NCI-H2081 (cell line): ENCODE measurements around the gene PHACTR4.
"Not testable (repeated sequence)": the region's sequence is repeated elsewhere in the genome, so short reads cannot be mapped to it uniquely, and the experiment has no call there.

Source experiments
- DNase-seq, 2 experiments: peaks; one replicate each; lab custom pipeline; 2025; lab: John Stamatoyannopoulos, UW

The PHACTR4 gene

GRCh38 chr1:28503117-28503516 is 133.6 kb downstream of the PHACTR4 start:
- DNase-seq, result no peak

DNA sequence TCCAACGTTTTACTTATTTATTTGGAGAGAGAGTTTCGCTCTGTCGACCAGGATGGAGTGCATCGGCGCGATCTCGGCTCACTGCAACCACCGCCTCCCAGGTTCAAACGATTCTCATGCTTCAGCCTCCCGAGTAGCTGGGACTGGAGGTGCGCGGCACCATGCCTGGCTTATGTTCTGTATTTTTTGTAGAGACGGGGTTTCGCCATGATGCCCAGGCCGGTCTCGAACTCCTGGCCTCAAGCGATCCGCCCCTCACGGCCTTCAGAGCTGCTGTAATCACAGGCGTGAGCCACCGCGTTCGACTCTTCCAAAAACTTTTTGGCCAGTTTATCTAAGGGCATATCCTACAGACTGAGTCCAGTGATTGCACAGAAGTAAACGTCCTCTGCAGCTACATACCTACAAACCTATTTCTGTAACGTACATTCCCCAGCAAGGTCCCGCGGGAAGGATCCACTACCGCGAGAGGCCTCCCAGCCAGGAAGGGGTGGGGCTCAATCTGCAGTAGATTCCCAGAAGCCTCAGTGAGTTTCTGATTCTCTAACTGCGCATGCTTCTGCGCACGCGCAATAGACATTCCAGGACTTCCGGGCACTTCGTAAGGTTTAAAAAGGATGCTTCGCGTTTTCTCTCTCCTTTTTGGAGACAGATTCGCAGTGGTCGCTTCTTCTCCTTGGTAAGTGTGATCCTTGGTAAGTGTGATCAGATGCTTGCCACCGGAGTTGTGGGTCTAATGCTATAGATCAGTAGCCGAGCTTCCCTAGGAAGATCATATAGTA is 136.1 kb downstream of the PHACTR4 start, which contains the start of gene RCC1:
Gene RCC1 (plus strand): TSS at position 638 of the 782 bp plus-strand sequence. CDS start 23,824 bp downstream, outside the sequence.
- DNase-seq, result peak; percentile 98 to 99

DNA sequence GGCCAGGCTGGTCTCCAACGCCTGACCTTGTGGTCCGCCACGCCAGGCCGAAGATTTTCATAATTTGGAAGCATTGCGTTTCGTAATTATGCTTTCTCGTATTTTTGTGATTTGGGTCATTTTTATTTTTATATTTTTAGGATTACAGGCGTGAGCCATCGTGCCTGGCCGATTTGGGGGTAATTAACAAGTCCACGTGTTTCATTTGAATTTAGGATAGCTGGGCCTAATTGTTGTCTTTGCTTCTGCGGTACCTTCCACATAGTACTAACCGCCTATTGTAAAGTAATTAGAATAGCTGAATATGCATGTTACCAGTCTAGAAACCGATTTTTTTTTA is 137.3 kb downstream of the PHACTR4 start:
- no peak for DNase-seq

- DNase-seq, result no peak
Observed at GRCh38 chr1:28507247-28507645, 137.7 kb downstream of the PHACTR4 start.

- DNase-seq, result no peak
Observed at GRCh38 chr1:28507646-28508434, 138.3 kb downstream of the PHACTR4 start.

DNA sequence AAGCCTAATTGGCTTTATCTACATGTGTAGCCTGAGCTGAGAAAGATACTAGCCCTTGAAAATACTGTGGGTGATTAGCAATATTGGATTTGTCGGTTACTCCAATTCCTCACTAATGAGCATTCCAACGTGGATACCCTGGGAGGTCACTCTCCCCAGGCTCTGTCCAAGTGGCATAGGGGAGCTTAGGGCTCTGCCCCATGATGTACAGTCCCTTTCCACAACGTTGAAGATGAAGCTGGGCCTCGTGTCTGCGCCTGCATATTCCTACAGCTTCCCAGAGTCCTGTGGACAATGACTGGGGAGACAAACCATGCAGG is 138.9 kb downstream of the PHACTR4 start:
- DNase-seq, result no peak

DNA sequence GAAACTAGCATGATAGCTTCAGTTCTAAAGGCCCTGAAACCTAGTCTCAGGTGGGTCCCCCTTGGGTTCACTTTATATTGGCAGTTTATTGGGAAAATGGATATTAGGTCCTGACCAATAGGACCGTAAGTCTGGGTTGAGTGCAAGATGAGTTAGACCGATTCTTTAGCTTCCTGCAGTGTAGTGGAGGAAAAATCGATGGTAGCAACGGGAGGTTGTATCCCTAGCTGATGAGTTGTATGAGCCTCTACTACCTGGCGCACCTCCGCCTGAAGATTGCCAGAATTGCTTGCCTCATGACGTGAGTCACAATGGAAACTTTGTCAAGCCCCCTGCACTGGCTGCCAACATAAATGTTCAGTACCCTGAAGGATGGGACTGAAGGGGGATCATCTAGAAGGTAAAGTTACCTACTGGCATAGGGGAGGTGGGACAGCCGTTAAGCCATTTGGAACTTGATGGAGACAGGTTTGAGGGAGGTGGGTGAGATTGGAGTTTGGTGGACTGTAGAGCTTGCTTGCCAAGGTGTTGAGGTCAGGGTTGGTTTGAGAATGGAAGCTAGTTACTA is 140.2 kb downstream of the PHACTR4 start:
- peak in 1 of 2 experiments; percentile 14 for DNase-seq

DNA sequence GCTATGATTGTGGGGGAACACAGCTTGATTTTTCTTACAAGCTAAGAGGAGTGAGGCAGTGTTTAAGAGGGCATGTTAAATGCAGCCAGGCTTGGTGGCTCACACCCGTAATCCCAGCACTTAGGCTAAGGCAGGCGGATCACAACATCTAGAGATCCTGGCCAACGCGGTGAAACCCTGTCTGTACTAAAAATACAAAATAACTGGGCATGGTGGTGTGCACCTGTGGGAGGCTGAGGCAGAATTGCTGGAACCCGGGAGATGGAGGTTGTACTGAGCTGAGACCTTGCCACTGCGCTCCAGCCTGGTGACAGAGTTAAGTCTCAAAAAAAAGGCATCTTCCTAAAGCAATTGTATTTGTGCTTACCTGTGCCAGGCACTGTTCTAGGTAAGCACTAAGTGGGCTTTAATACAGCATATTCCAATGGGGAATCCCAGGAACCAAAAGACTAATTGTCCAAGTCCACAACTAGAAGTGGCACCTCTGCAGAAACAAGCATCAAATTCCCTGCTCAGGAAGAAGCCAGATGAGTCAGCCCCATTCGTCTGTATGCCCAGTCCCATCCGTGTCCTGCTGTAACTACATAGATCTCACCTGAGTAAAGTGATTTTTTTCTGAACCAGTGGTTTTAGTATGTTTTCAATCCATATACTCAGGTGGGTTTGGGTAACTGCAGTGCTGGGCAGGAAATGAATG is 140.9 kb downstream of the PHACTR4 start:
- peak in 1 of 2 experiments; percentile 10 for DNase-seq

DNA sequence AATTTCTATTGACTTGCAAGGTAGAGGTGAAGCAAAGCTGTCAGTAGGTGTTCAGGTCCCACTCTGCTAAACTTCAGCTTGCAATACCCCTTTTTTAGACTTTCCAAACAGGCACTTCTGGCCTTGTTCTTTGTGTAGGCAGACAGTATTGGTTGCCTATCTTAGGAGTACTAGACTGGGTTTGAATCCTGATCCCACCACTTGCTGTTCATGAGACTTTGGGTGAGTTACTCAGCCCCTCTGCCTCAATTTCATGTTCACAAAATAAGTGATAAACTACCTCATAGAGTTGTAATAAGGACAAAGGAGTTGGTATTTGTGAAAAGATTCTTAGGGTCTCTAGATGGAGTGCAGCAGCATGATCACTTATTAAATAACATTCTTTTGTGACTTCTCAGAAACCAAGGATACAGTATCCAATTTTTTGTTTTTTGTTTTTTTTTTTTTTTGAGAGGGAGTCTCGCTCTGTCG is 141.5 kb downstream of the PHACTR4 start:
- DNase-seq, result no peak

DNA sequence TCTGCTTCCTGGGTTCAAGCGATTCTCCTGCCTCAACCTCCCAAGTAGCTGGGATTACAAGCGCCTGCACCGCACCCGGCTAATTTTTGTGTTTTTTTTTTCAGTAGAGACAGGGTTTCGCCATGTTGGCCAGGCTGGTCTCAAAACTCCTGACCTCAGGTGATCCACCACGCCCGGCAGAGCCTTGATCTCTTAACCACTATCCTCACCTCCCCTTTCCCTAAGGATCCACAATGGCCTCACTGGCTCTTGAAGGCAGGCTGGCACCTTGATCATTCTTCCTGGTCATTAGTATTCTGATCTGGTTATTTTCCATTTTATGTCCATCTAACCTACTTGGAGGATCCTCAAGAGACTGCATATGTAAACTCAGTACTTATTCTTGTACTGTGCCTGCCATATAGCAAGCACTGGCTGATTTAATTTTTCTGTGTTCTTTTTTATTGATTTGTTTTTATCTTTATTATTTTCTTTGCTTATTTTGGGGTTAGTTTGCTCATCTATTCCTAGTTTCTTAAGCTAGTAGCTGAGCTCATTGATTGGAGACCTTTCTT is 142.6 kb downstream of the PHACTR4 start:
- DNase-seq, result no peak

GRCh38 chr1:28514445-28514933 is 144.9 kb downstream of the PHACTR4 start:
- not testable (repeated sequence) for DNase-seq

DNA sequence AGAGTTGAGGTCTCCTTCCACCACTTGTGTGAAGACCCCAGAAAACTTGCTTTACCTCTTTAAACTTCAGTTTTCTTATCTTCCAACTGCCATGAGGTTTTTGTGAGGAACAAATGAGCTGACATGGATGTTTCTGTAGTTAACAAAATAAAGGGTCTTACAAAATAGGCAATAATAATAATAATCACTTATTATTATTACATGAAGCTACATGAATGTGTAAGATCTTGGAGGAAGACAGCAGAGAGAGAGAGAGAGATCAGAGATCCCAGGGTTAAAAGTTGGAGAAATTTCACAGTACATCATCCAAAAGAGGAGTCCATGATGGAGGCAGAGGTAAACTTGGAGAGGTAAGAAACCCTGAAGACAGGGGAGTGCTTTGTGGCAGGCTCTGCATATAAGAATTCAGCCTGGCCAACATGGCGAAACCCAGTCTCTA is 147.0 kb downstream of the PHACTR4 start:
- DNase-seq, result no peak

DNA sequence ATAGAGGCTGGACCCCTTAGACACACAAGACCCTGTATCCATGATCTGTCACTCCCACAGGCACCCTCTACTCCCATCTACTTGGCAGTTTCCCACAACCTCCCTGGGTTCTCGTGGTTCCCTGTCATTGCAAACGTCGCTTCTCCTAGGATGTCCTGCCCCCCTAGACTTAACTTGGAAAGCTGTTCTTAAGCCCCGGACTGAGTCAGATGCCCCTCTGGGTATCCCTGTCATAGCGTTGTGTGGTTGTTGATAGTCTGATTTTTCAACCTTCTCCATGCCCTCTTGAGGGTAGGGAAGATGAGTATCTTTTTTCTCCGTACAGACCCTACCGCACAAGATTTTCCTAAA is 148.1 kb downstream of the PHACTR4 start:
- DNase-seq, result peak in 1 of 2 experiments; percentile 50

- peak; percentile 81 to 88 for DNase-seq
Observed at GRCh38 chr1:28518000-28518744, 148.6 kb downstream of the PHACTR4 start.

GRCh38 chr1:28518745-28519341 is 149.3 kb downstream of the PHACTR4 start:
- peak in 1 of 2 experiments; percentile 43 for DNase-seq

- no peak for DNase-seq
Observed at GRCh38 chr1:28519946-28520725, 150.6 kb downstream of the PHACTR4 start.

GRCh38 chr1:28520796-28521195 is 151.3 kb downstream of the PHACTR4 start:
- not testable (repeated sequence) for DNase-seq

- DNase-seq, result no peak
Observed at GRCh38 chr1:28521502-28522164, 152.1 kb downstream of the PHACTR4 start.

- DNase-seq, result not testable (repeated sequence)
Observed at GRCh38 chr1:28522537-28522936, 153.0 kb downstream of the PHACTR4 start.
